Measurements from ENCODE around the gene ATP6V1B1. TPM values are rescaled to one million over a fixed set of nuclear protein-coding genes. Genes with fewer than 3 reads are reported as not detected.

The ATP6V1B1 gene
- total and polyA plus RNA-seq, 2 of the 13 experiments (the other 11 are each of a cell fraction or from before 2014, with no cell fraction given) = 0.58 to 1.6 TPM

GRCh38 chr2:70994699-70995425 lies 59.2 kb downstream of the ATP6V1B1 start, which contains the start of gene TEX261 (continued):
- TF ChIP-seq ZBTB39 (CRISPR knock-in tag; IDR thresholded peaks at IDR 0.05) (no peak), ZNF782 (CRISPR knock-in tag; IDR thresholded peaks at IDR 0.05; ENCODE audit: borderline replicate concordance) (0 out of 2 replicates have a peak, but pooled peaks have one; percentile 8), TERF1 (CRISPR knock-in tag; IDR thresholded peaks at IDR 0.05) (no peak), REPIN1 (CRISPR knock-in tag; IDR thresholded peaks at IDR 0.05; ENCODE audit: borderline replicate concordance, low read depth) (peak; percentile 76; the same call in 1 of the 2 replicates), DRAP1 (CRISPR knock-in tag; IDR thresholded peaks at IDR 0.05) (peak; percentile 50; the same call in 1 of the 2 replicates), ZNF772 (CRISPR knock-in tag; IDR thresholded peaks at IDR 0.05) (peak; percentile 48), SMYD3 (CRISPR knock-in tag; IDR thresholded peaks at IDR 0.05) (peak; percentile 29; the same call in 1 of the 2 replicates), HMG20A (CRISPR knock-in tag; IDR thresholded peaks at IDR 0.05; ENCODE audit: borderline replicate concordance) (no peak), ZNF430 (CRISPR knock-in tag; IDR thresholded peaks at IDR 0.05) (peak; percentile 14), MTF2 (CRISPR knock-in tag; IDR thresholded peaks at IDR 0.05; ENCODE audit: borderline replicate concordance) (no peak), ZNF883 (CRISPR knock-in tag; IDR thresholded peaks at IDR 0.05; ENCODE audit: not compliant biosample characterization) (peak; percentile 60), ATF7-NPFF (CRISPR knock-in tag; IDR thresholded peaks at IDR 0.05; ENCODE audit: low read depth) (peak; percentile 85), ZNF30 (CRISPR knock-in tag; IDR thresholded peaks at IDR 0.05) (no peak), PLSCR1 (CRISPR knock-in tag; IDR thresholded peaks at IDR 0.05; ENCODE audit: borderline replicate concordance) (no peak), SMARCC2 (IDR thresholded peaks at IDR 0.05) (no peak), ZNF441 (CRISPR knock-in tag; IDR thresholded peaks at IDR 0.05; ENCODE audit: borderline replicate concordance) (0 out of 2 replicates have a peak, but pooled peaks have one; percentile 7), ARID2 (CRISPR knock-in tag; IDR thresholded peaks at IDR 0.05; ENCODE audit: borderline replicate concordance) (peak; percentile 72; the same call in 1 of the 2 replicates), RBFOX2 (IDR thresholded peaks at IDR 0.05; ENCODE audit: low read depth, low read length) (peak; percentile 74), AKAP8 (CRISPR knock-in tag; IDR thresholded peaks at IDR 0.05) (peak; percentile 91), NR1H2 (CRISPR knock-in tag; IDR thresholded peaks at IDR 0.05; ENCODE audit: borderline replicate concordance, low read depth) (no peak), ZNF558 (CRISPR knock-in tag; IDR thresholded peaks at IDR 0.05; ENCODE audit: borderline replicate concordance) (0 out of 2 replicates have a peak, but pooled peaks have one; percentile 26), NPAS2 (CRISPR knock-in tag; IDR thresholded peaks at IDR 0.05; ENCODE audit: borderline replicate concordance) (no peak), ZSCAN29 (CRISPR knock-in tag; conservative IDR thresholded peaks at IDR 0.05) (peak; percentile 17; the same call in 1 of the 2 replicates)
- TF ChIP-seq, protein P1, sequence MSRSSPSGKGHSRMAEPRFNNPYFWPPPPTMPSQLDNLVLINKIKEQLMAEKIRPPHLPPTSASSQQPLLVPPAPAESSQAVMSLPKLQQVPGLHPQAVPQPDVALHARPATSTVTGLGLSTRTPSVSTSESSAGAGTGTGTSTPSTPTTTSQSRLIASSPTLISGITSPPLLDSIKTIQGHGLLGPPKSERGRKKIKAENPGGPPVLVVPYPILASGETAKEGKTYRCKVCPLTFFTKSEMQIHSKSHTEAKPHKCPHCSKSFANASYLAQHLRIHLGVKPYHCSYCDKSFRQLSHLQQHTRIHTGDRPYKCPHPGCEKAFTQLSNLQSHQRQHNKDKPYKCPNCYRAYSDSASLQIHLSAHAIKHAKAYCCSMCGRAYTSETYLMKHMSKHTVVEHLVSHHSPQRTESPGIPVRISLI (CRISPR knock-in tag; IDR thresholded peaks at IDR 0.05; ENCODE audit: borderline replicate concordance) = no peak

Measured in HepG2 (cell line).